K562 (cell line): ENCODE measurements around the gene TRMT2A. TPM values are rescaled to one million over a fixed set of nuclear protein-coding genes. Genes with fewer than 3 reads are reported as not detected.

Experiments used
- ATAC-seq: fragments of 200-7000 bp; cut with Tn5 transposase; 3 replicates; pipeline ENCODE4 v1.9.1; 2020; ENCODE audit warnings: moderate library complexity
- BruUV-seq: library from RNA; stranded (reverse); fragments of 400-500 nt; replicated peaks from 2 replicates; lab custom pipeline; 2021; lab: Mats Ljungman, UMichigan
- CTCF ChIA-PET: fragments of 300-600 bp; formaldehyde crosslinking; extraction: SDS; loops from one replicate; lab custom pipeline; 2021; ENCODE audit warnings: low intra/inter-chr PET ratio; lab: Yijun Ruan, JAX
- POLR2A ChIA-PET: fragments of 300-600, 350-650 bp; sonication (Branson Sonifier 250); formaldehyde crosslinking; extraction: SDS; loops from one replicate; lab custom pipeline; 2021; ENCODE audit warnings: antibody characterized with exemption, inconsistent platforms; lab: Yijun Ruan, JAX
- DNase-seq, 4 experiments: peaks; one replicate each; pipeline versions ENCODE4 v3.0.0 to v3.0.0-alpha.2; 2011 to 2018; ENCODE audit warnings: low spot score in 3 of 4, mixed read lengths in 3 of 4; ENCODE audit errors: extremely low read depth in 1 of 4
- FAIRE-seq: peaks from 2 replicates; lab custom pipeline; 2011; peaks lifted over from hg19 to GRCh38; lab: Jason Lieb, UNC
- H2AFZ ChIP-seq: 2 replicates; pipeline ENCODE4 v1.6.0; 2011; ENCODE audit warnings: low read depth, low read length, control low read depth, inconsistent platforms
- H3K27ac ChIP-seq: fragments of 200-600 bp; 3 replicates; pipeline ENCODE4 v1.8.0; 2011; ENCODE audit warnings: low read depth, mild to moderate bottlenecking, control low read depth, inconsistent platforms, low read length, moderate library complexity, mixed read lengths; ENCODE audit errors: extremely low read depth
- H3K27me3 ChIP-seq, 2 experiments: fragments of 300-600 bp in 1 of 2; 2 replicates in 1 of 2; 3 replicates in 1 of 2; pipeline versions ENCODE4 v1.6.0 to v1.8.0; 2011; ENCODE audit warnings: inconsistent platforms in 2 of 2, low read length in 2 of 2, mild to moderate bottlenecking in 1 of 2, mixed read lengths in 1 of 2, moderate library complexity in 1 of 2; ENCODE audit not compliant: control insufficient read depth in 2 of 2, insufficient read depth in 2 of 2
- H3K36me3 ChIP-seq: fragments of 300-600 bp; 3 replicates; pipeline ENCODE4 v1.8.0; 2011; ENCODE audit warnings: mild to moderate bottlenecking, low read length, inconsistent platforms; ENCODE audit not compliant: control insufficient read depth, insufficient read depth
- H3K4me1 ChIP-seq, 2 experiments: fragments of 200-600 bp in 1 of 2; replicated peaks in 1 of 2; 2 replicates in 1 of 2; 3 replicates in 1 of 2; pipeline versions ENCODE4 v1.5.1 to v1.8.0; 2011; ENCODE audit warnings: inconsistent platforms in 2 of 2, low read length in 2 of 2, mild to moderate bottlenecking in 1 of 2, mixed read lengths in 1 of 2, moderate library complexity in 1 of 2; ENCODE audit not compliant: control insufficient read depth in 2 of 2, insufficient read depth in 2 of 2
- H3K4me2 ChIP-seq: 2 replicates; pipeline ENCODE4 v1.6.1; 2011; ENCODE audit warnings: low read length, control low read depth, inconsistent platforms, mixed read lengths; ENCODE audit not compliant: insufficient read depth
- H3K4me3 ChIP-seq: fragments of 200-600 bp; sonication (generic), shearing (Covaris generic); 2 replicates; pipeline ENCODE4 v1.5.1; 2016; ENCODE audit warnings: control low read depth, inconsistent platforms
- H3K79me2 ChIP-seq: fragments of 200-600 bp; 3 replicates; pipeline ENCODE4 v1.8.0; 2011; ENCODE audit warnings: low read length, inconsistent platforms; ENCODE audit not compliant: control insufficient read depth, insufficient read depth
- H3K9ac ChIP-seq, 2 experiments: 2 replicates each; pipeline versions ENCODE4 v1.6.0 to v1.6.1; 2011; ENCODE audit warnings: low read depth in 2 of 2, low read length in 2 of 2, control low read depth in 1 of 2, inconsistent platforms in 1 of 2, mild to moderate bottlenecking in 1 of 2, mixed read lengths in 1 of 2; ENCODE audit not compliant: insufficient read depth in 1 of 2
- H3K9me1 ChIP-seq: one replicate; pipeline ENCODE4 v1.6.0; 2011; ENCODE audit warnings: inconsistent platforms, mild to moderate bottlenecking, low read length, moderate library complexity; ENCODE audit not compliant: control insufficient read depth, insufficient read depth
- H3K9me3 ChIP-seq: replicated peaks from 2 replicates; pipeline ENCODE4 v1.5.1; 2011; ENCODE audit warnings: low read depth, low read length, inconsistent platforms; ENCODE audit not compliant: control insufficient read depth, insufficient read depth
- H4K20me1 ChIP-seq: replicated peaks from 2 replicates; pipeline ENCODE4 v1.6.1; 2011; ENCODE audit warnings: low read length, inconsistent platforms, mixed read lengths; ENCODE audit not compliant: control insufficient read depth, insufficient read depth
- BRCA1 ChIP-seq, 2 experiments: fragments of 450-650 bp in 1 of 2; sonication (generic) in 1 of 2; formaldehyde crosslinking in 1 of 2; IDR thresholded peaks; 2 replicates each; pipeline versions ENCODE4 v1.5.0 to v1.6.1; 2017 to 2020; ENCODE audit warnings: mild to moderate bottlenecking in 1 of 2, missing genetic modification reagents in 1 of 2
- E2F1 ChIP-seq: sonication (generic); formaldehyde crosslinking; IDR thresholded peaks from 2 replicates; pipeline ENCODE4 v1.8.1; 2023; ENCODE audit warnings: mild to moderate bottlenecking, missing genetic modification reagents, moderate library complexity
- KAT7 ChIP-seq: sonication (generic); formaldehyde crosslinking; IDR thresholded peaks from 2 replicates; pipeline ENCODE4 v1.8.0; 2022; ENCODE audit warnings: missing genetic modification reagents, mild to moderate bottlenecking, borderline replicate concordance
- KLF6 ChIP-seq: fragments of 250-450 bp; sonication (Bioruptor Pico); IDR thresholded peaks from 2 replicates; pipeline ENCODE4 v1.4.0; 2020; ENCODE audit warnings: mild to moderate bottlenecking, moderate library complexity, borderline replicate concordance
- NCOA4 ChIP-seq: fragments of 450-650 bp; IDR thresholded peaks from 2 replicates; pipeline ENCODE4 v1.6.1; 2018; ENCODE audit warnings: mild to moderate bottlenecking; ENCODE audit not compliant: partially characterized antibody
- PHB ChIP-seq: fragments of 250-450 bp; sonication (Bioruptor Pico); IDR thresholded peaks from 2 replicates; pipeline ENCODE4 v1.5.0; 2021
- POLR2AphosphoS5 ChIP-seq: IDR thresholded peaks from 2 replicates; pipeline ENCODE4 v1.6.1; 2011; ENCODE audit warnings: mild to moderate bottlenecking, low read depth, low read length, moderate library complexity; ENCODE audit not compliant: control insufficient read depth, insufficient read depth
- RBFOX2 ChIP-seq: fragments of 200-400 bp; formaldehyde crosslinking; IDR thresholded peaks from 2 replicates; pipeline ENCODE4 v1.6.1; 2017; ENCODE audit warnings: low read depth, mild to moderate bottlenecking, low read length, moderate library complexity
- SOX6 ChIP-seq: fragments of 450-650 bp; IDR thresholded peaks from 2 replicates; pipeline ENCODE4 v1.6.1; 2014; ENCODE audit warnings: mild to moderate bottlenecking
- SRSF3 ChIP-seq: fragments of 200-400 bp; formaldehyde crosslinking; IDR thresholded peaks from 2 replicates; pipeline ENCODE4 v1.6.1; 2016; ENCODE audit warnings: mild to moderate bottlenecking, low read length, moderate library complexity; ENCODE audit not compliant: insufficient read depth
- TGIF2 ChIP-seq: sonication (generic); formaldehyde crosslinking; IDR thresholded peaks from 2 replicates; pipeline ENCODE4 v1.8.1; 2022; ENCODE audit warnings: mild to moderate bottlenecking, missing genetic modification reagents, moderate library complexity
- ZNF12 ChIP-seq: sonication (generic); formaldehyde crosslinking; IDR thresholded peaks from 2 replicates; pipeline ENCODE4 v1.4.0; 2020; ENCODE audit warnings: mild to moderate bottlenecking, missing genetic modification reagents
- ZNF507 ChIP-seq: conservative IDR thresholded peaks from 2 replicates; pipeline ENCODE4 v1.6.1; 2017; ENCODE audit warnings: missing genetic modification characterization, missing compliant biosample characterization
- WGBS: fragments of 100-300 bp; shearing (Covaris generic); methylation state at CpG from one replicate; pipeline ENCODE4 v1.1.6; 2016; ENCODE audit warnings: low coverage, mixed read lengths; ENCODE audit not compliant: insufficient coverage; ENCODE audit errors: missing lambda C conversion rate; 5-methylcytosine and 5-hydroxymethylcytosine counted together
- in situ Hi-C: fragments of 300-500 bp; cut with MboI; formaldehyde crosslinking; loops from 4 replicates; pipeline ENCODE4 v1.15.0; 2018; ENCODE audit warnings: inconsistent platforms, mixed read lengths
- intact Hi-C: fragments of 100-400 bp; cut with micrococcal nuclease; formaldehyde crosslinking; loops from 2 replicates; pipeline ENCODE4 v1.14.2; 2022
- polyA plus RNA-seq, 8 experiments: library from polyadenylated mRNA; depleted of rRNA in 4 of 8; stranded (reverse) in 5 of 8; unstranded in 3 of 8; fragments of >200 nt; fragmentation: Nextera tagmentation in 2 of 8; fragmentation: Illumina TruSeq in 1 of 8; extraction: Ambion mirVana in 2 of 8; extraction: Trizol in 1 of 8; gene quantifications; 2 replicates each; pipeline versions ENCODE4 v1.2.1 to v1.2.3, GENCODE V29; 2011 to 2014; ENCODE audit warnings: inconsistent platforms in 1 of 8, missing spikeins in 1 of 8
- total RNA-seq, 7 experiments: library from RNA; depleted of rRNA in 6 of 7; stranded (reverse); fragments of >200 nt in 6 of 7; fragmentation: Illumina TruSeq in 2 of 7; extraction: Trizol in 2 of 7; gene quantifications; 2 replicates each; pipeline versions ENCODE4 v1.2.1 to v1.2.3, GENCODE V29; 2011 to 2021; ENCODE audit warnings: low replicate concordance in 1 of 7
- TF ChIP-seq, protein P1 (sequence below), 2 experiments: fragments of 200-800 bp in 1 of 2; sonication (Bioruptor generic) in 1 of 2; sonication (generic) in 1 of 2; formaldehyde crosslinking in 1 of 2; IDR thresholded peaks in 1 of 2; conservative IDR thresholded peaks in 1 of 2; 2 replicates each; pipeline versions ENCODE4 v1.5.0 to v1.6.1; 2016 to 2020; ENCODE audit warnings: missing compliant biosample characterization in 1 of 2, missing genetic modification characterization in 1 of 2, missing genetic modification reagents in 1 of 2
- TF ChIP-seq, protein P2 (sequence below), 2 experiments: IDR thresholded peaks in 1 of 2; conservative IDR thresholded peaks in 1 of 2; 2 replicates each; pipeline ENCODE4 v1.6.1; 2016; ENCODE audit warnings: low read depth in 2 of 2, mild to moderate bottlenecking in 1 of 2, missing compliant biosample characterization in 1 of 2, missing genetic modification characterization in 1 of 2, moderate library complexity in 1 of 2

The TRMT2A gene
- total and polyA plus RNA-seq, 9 of the 15 experiments (the other 6 are each of a cell fraction or from before 2014, with no cell fraction given), result 1.6 to 265 (median 140) TPM

GRCh38 chr22:20099099-20099711 is 17.8 kb downstream of the TRMT2A start:
- no TSS peak for BruUV-seq
- no peak overlapping the region for H3K4me2 ChIP-seq
- H3K9me1 ChIP-seq, result peaks cover 4% of the 10 kb centered on the region
- WGBS, result 93% methylated on average over 6 of the region's 6 CpGs
- H3K27ac ChIP-seq, result no peak overlapping the region
- H3K4me1 ChIP-seq, result peaks cover 0 to 3% of the 10 kb centered on the region in 2 experiments; a peak in 1 of 5 replicates
- intact Hi-C loops (no loop called here), in situ Hi-C loops (no loop called here)
- peaks cover 79% of the 10 kb centered on the region for H3K79me2 ChIP-seq
- peak overlapping the region in 1 of 2 experiments; percentile 21; a peak in 1 of 4 replicates for H3K9ac ChIP-seq
- ChIA-PET CTCF (no interaction called here), POLR2A (interaction anchor here (0.9 to 19.4 kb wide), 3 partner anchors 11 to 80 kb away, joined by 3 to 513 read pairs (median 3); partner anchors contain the start of genes RANBP1 and TRMT2A)
- peaks cover 15% of the 10 kb centered on the region; the same call in 1 of the 2 replicates for H4K20me1 ChIP-seq
- H2AFZ ChIP-seq, result no peak overlapping the region
- FAIRE-seq (no peak), ATAC-seq (no peak), DNase-seq (no peak)
- no peaks in the 10 kb centered on the region; the same call in 1 of the 2 replicates for H3K9me3 ChIP-seq
- H3K27me3 ChIP-seq, result no peaks in the 10 kb centered on the region
- H3K4me3 ChIP-seq, result no peak overlapping the region
- peaks cover 94% of the 10 kb centered on the region for H3K36me3 ChIP-seq
- peak; percentile 43; the same call in 1 of the 2 replicates for TF ChIP-seq E2F1 (CRISPR knock-in tag)
- peak; percentile 40; the same call in 1 of the 2 replicates for TF ChIP-seq TGIF2 (CRISPR knock-in tag)
- TF ChIP-seq BRCA1 (IDR thresholded peaks at IDR 0.05), result no peak
- TF ChIP-seq BRCA1 (CRISPR knock-in tag; IDR thresholded peaks at IDR 0.05), result peak; percentile 62
- 0 out of 2 replicates have a peak, but pooled peaks have one; percentile 5 for TF ChIP-seq PHB (CRISPR knock-in tag)
- peak; percentile 29 for TF ChIP-seq ZNF507 (tag)
- no peak for TF ChIP-seq KLF6
- peak; percentile 56; the same call in 1 of the 2 replicates for TF ChIP-seq ZNF12
- TF ChIP-seq, protein P1, sequence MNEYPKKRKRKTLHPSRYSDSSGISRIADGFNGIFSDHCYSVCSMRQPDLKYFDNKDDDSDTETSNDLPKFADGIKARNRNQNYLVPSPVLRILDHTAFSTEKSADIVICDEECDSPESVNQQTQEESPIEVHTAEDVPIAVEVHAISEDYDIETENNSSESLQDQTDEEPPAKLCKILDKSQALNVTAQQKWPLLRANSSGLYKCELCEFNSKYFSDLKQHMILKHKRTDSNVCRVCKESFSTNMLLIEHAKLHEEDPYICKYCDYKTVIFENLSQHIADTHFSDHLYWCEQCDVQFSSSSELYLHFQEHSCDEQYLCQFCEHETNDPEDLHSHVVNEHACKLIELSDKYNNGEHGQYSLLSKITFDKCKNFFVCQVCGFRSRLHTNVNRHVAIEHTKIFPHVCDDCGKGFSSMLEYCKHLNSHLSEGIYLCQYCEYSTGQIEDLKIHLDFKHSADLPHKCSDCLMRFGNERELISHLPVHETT (CRISPR knock-in tag; conservative IDR thresholded peaks at IDR 0.05 in 1 of 2, IDR thresholded peaks at IDR 0.05 in 1 of 2), result peak in 1 of 2 experiments; percentile 93; a peak in 1 of 4 replicates
- 0 out of 2 replicates have a peak, but pooled peaks have one; percentile 47 for TF ChIP-seq SRSF3
- no peak for TF ChIP-seq KAT7 (CRISPR knock-in tag)
- 0 out of 2 replicates have a peak, but pooled peaks have one; percentile 21 for TF ChIP-seq RBFOX2
- no peak for TF ChIP-seq NCOA4
- TF ChIP-seq SOX6, result no peak
- TF ChIP-seq, protein P2, sequence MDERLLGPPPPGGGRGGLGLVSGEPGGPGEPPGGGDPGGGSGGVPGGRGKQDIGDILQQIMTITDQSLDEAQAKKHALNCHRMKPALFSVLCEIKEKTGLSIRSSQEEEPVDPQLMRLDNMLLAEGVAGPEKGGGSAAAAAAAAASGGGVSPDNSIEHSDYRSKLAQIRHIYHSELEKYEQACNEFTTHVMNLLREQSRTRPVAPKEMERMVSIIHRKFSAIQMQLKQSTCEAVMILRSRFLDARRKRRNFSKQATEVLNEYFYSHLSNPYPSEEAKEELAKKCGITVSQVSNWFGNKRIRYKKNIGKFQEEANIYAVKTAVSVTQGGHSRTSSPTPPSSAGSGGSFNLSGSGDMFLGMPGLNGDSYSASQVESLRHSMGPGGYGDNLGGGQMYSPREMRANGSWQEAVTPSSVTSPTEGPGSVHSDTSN (CRISPR knock-in tag; IDR thresholded peaks at IDR 0.05; ENCODE audit: low read depth), result no peak
- TF ChIP-seq, protein P2 (tag; conservative IDR thresholded peaks at IDR 0.05; ENCODE audit: low read depth), result no peak
- 0 out of 2 replicates have a peak, but pooled peaks have one; percentile 10 for TF ChIP-seq POLR2AphosphoS5
